NOMO-1 treated with dmso at 0.1 percent for 144 hours (cell line): ENCODE measurements around the gene PDIA2.
"Not testable (repeated sequence)": the region's sequence is repeated elsewhere in the genome, so short reads cannot be mapped to it uniquely, and the experiment has no call there.

Experiments
- DNase-seq: peaks from one replicate; lab custom pipeline; 2025; ENCODE audit not compliant: unreplicated experiment; lab: John Stamatoyannopoulos, UW

Gene PDIA2, protein sequence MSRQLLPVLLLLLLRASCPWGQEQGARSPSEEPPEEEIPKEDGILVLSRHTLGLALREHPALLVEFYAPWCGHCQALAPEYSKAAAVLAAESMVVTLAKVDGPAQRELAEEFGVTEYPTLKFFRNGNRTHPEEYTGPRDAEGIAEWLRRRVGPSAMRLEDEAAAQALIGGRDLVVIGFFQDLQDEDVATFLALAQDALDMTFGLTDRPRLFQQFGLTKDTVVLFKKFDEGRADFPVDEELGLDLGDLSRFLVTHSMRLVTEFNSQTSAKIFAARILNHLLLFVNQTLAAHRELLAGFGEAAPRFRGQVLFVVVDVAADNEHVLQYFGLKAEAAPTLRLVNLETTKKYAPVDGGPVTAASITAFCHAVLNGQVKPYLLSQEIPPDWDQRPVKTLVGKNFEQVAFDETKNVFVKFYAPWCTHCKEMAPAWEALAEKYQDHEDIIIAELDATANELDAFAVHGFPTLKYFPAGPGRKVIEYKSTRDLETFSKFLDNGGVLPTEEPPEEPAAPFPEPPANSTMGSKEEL

GRCh38 chr16:283033-283805 lies at the start of gene PDIA2:
PDIA2 (plus strand) TSS chr16:283164; CDS start chr16:283170, 6 bp downstream.
- DNase-seq, result no peak

- DNase-seq, result peak; percentile 90
Measured at GRCh38 chr16:234468-235305, 48.3 kb upstream of the PDIA2 start, which contains the start of gene FAM234A. FAM234A (plus strand) TSS chr16:234821; CDS start chr16:254414, 19,593 bp downstream.

GRCh38 chr16:239948-240277 lies 43.1 kb upstream of the PDIA2 start:
- no peak for DNase-seq

GRCh38 chr16:240559-240958 lies 42.4 kb upstream of the PDIA2 start:
- DNase-seq, result no peak

GRCh38 chr16:242281-242680 lies 40.7 kb upstream of the PDIA2 start:
- DNase-seq, result no peak

- no peak for DNase-seq
Measured at GRCh38 chr16:243348-243747, 39.6 kb upstream of the PDIA2 start.

- DNase-seq, result no peak
Measured at GRCh38 chr16:245105-245504, 37.9 kb upstream of the PDIA2 start.

DNA sequence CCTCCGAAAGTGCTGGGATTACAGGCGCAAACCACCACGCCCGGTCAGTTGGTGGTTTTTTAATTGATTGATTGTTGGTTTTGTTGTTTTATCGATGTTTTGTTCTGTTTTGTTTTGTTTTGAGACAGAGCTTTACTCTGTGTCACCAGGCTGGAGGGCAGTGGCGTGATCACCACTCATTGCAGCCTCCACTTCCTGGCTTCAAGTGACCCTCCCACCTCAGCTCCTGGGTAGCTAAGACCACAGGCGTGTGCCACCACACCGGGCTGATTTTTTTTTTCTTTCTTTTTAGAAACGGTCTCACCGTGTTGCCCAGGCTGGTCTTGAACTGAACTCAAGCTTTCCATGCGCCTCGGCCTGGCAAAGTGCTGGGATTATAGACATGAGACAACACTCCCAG lies 35.9 kb upstream of the PDIA2 start:
- DNase-seq, result no peak

GRCh38 chr16:249431-249830 lies 33.5 kb upstream of the PDIA2 start:
- DNase-seq, result no peak

DNA sequence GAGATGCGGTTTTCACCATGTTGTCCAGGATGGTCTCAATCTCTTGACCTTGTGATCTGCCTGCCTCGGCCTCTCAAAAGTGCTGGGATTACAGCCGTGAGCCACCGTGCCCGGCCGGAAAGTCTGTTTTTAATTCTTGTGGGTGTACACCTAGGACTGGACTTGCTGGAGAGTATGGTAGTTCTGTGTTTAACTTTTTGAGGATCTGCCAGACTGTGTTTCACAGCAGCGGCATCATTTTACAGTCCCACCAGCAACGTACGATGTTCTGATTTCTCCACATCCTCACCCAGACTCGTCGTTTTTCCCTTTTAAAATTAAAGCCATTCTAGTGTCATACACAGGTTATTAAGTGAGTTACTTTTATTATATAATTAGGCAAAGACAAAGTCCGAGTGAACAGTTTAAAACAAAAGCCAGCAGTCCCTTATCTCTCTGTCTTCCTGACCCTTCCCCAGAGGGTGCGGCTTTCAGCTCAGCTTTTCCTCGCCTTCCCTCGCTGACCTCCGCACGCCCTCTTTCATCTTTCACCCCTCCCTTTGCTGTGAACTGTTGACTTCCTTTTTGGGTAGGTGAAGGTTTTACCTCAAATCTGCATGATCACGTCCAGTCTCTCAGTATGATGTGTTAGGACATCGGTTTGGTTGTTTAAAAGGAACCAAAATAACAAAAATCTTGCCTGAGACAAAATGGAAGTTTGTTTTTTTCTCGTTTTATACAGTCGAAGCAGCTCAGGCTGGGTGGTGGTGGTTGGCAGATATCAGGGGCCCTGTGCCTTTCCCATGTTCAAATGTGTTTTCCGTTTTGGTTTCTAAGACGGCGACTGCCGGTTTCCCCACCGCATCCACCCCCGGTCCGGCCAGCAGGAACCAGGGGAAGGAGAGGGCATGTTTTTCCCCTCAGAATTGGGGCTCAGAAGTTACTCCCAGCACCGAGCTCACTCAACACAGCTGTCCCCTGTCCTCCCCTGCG lies 30.3 kb upstream of the PDIA2 start:
- no peak for DNase-seq

- no peak for DNase-seq
Measured at GRCh38 chr16:253833-254232, 29.1 kb upstream of the PDIA2 start.

GRCh38 chr16:254461-254860 lies 28.5 kb upstream of the PDIA2 start:
- no peak for DNase-seq

- no peak for DNase-seq
Measured at GRCh38 chr16:255183-255582, 27.8 kb upstream of the PDIA2 start.

- not testable (repeated sequence) for DNase-seq
Measured at GRCh38 chr16:258091-258490, 24.9 kb upstream of the PDIA2 start.

- no peak for DNase-seq
Measured at GRCh38 chr16:259226-259625, 23.7 kb upstream of the PDIA2 start.

DNA sequence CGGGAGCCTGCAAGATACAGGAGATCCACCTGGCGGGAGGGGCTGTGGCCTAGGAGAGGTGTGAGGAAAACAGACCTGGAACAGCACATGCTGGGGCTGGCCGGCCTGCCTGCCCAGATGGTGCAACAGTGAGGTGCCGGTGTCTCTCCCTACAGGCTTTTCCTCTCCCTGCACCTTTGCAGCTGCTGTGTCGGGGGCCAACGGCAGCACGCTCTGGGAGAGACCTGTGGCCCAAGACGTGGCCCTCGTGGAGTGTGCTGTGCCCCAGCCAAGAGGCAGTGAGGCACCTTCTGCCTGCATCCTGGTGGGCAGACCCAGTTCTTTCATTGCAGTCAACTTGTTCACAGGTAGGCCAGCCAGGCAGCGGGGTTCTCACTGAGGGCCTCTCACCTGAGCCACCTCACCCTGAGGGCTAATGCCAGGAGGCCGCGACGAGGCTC lies 23.1 kb upstream of the PDIA2 start:
- no peak for DNase-seq

DNA sequence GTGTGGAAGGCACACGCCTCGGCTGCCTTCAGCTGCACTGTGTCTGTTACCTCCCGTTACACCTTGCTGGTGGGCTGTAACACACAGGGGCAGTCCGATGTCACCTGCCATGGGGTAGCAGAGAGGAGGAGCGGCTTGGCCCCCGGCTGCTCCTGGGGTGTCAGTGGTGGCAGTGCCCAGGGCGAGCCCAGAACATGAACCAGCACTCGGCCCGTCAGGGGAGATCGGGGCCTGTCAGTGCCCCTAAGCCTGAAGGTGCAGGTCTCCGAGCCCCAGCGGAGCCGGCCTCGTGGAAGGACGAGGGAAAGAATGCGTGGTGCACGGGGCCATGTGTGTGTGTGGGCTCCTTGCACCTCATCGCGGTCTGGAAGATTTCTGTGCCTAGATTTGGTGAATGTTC lies 22.6 kb upstream of the PDIA2 start:
- DNase-seq, result no peak

DNA sequence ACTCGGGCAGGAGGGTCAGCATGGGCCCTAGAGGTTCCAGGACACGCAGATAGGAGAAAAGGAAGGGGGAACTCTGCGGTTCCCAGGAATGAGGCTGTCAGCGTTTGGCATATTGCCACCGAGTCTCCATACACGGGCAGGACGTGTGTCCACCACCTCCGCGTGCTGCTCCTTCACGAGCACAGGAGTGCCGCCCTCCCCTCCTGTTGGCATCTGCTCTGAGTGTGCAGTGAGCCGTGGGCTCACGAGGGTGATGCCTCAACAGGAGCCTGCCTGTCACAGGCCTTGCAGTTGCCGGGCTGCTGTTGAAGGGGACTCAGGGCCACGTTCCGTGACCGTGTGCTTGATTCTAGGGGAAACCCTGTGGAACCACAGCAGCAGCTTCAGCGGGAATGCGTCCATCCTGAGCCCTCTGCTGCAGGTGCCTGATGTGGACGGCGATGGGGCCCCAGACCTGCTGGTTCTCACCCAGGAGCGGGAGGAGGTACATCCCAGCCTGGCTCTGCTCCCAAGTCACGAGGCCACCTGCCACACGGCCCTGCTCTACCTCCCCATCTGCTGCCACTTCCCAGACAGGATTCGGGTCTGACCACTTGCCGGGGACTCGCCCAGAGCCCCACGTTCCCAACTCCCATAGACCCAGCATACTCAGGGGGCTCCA lies 21.8 kb upstream of the PDIA2 start:
- no peak for DNase-seq

- no peak for DNase-seq
Measured at GRCh38 chr16:262121-262745, 20.7 kb upstream of the PDIA2 start.
